Muscle of back (tissue), 11 donors: ENCODE results near the gene LRRC75B. TPM values are rescaled to one million over a fixed set of nuclear protein-coding genes. Genes with fewer than 3 reads are reported as not detected.
"Not testable (repeated sequence)": the region's sequence is repeated elsewhere in the genome, so short reads cannot be mapped to it uniquely, and the experiment has no call there.

Experiments
- DNase-seq, 3 donors: peaks; one replicate each; pipeline versions ENCODE4 v3.0.0 to v3.0.0-alpha.2; 2013
- polyA plus RNA-seq, 10 donors: library from polyadenylated mRNA; unstranded; fragments of 120-200 nt; gene quantifications; one replicate each; pipeline ENCODE4 v1.2.1, GENCODE V29; 2013; ENCODE audit not compliant: insufficient read length in 10 of 10

Gene LRRC75B
- polyA plus RNA-seq, 10 donors = 5.9 to 12.4 (median 7.5) TPM

- DNase-seq = peak in 2 of 3 donors; percentile 24 to 30
Observed at GRCh38 chr22:24554313-24555164, 38.3 kb downstream of the LRRC75B start, which contains the start of gene GUCD1. Gene GUCD1 (minus strand): TSS chr22:24555138. CDS start chr22:24554991, 147 bp downstream.

DNA sequence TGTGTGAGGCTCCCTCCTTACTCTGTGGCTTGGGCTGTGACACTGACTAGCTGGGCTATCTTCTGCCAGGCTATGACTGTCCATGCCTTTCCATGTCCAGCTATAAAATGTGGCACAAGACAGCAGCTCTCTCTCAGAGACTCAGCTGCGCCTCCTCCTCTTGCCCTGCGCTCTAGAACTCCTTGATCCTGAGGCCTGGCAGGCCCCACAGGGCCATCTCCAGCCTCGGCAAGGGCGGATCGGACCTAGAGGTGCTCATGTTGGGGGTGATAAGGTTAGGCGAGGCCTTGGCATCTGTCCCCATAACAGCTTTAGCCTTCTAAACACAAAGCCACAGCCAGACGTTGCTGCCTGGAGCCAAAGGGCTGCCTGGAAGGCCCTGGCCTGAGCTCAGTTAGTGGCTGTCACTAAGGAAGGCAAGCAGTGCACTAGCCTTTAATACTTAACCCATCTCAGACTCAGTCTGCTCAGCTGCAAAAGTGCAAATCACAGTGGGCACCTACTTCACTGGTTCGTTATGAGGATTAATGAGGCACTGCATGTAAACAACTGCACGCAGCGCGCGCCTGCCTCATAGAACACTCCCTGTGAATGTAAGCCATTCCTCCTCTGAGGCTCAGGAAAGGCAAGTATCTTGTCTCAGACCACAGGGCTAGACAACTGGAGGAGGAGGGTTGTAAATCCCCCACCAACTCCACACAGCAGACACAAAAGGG lies 39.1 kb downstream of the LRRC75B start:
- peak; percentile 9 to 58 (median 18) for DNase-seq

DNA sequence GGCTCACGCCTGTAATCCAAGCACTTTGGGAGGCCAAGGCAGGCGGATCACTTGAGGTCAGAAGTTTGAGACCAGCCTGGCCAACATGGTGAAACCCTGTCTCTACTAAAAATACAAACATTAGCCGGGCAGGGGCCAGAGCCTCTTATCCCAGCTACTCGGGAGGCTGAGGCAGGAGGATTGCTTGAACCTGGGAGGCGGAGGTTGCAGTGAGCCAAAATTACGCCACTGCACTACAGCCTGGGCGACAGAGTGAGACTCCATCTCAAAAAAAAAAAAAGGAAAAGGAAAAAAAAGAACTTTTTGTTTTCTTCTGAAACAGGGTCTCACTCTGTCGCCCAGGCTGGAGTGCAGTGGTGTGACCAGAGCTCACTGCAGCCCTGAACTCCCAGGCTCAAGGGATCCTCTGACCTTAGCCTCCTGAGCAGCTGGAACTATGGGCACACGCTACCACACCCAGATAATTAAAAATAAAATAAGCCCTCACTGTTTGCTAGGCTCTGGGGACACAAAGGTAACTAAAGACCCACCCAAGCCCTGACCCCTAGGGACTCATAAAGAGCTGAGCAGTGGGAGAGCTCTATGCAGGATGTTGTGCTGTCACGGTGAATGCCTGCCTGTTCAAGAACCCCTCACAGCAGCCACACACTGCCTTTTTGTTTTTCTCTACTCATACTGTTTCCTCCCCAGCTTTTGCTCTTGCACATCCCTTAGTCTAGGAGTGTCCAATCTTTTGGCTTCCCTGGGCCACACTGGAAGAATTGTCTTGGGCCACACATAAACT lies 40.2 kb downstream of the LRRC75B start:
- DNase-seq = not testable (repeated sequence)

GRCh38 chr22:24550902-24551435 lies 41.9 kb downstream of the LRRC75B start:
- no peak for DNase-seq

DNA sequence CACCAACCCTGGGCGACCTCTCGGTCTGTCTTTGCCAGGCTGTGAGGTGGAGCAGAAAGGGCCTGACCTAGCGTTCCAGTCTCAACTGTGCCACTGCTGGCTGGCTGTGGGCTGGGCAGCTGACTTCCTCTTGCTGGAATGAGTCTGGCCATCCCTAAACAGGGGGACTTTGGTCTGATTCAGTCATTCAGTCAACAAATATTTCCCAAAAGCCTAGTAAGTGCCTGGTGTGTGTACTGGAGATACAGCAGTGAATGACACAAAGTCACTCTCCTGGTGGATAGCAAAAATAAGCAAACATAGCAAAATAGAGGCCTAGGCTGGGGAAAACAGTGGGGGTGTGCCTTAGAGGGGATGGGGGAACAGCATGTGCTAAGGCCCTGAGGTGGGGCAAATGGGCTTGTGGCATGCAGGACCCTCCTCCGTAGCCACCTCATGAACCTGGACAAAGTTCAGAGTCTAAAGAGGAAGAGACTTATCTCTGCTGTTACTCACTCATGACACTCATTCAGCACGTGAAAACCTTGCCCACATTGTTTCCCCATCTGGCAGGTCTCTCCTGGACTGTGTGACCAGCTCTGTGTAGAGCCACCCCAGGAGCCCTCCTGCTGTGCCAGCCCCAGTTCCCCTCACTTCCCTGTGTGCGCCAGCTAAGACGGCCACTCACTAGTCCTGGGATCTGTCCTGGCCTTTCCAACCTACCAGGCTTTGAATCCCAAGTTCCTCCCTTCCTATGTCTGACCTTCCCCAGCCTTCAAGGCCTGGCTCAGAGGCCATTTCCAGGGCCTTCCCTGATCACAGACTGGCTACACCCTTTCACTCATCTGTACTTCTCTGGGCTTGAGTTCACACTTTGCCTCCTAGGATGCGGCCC lies 42.6 kb downstream of the LRRC75B start:
- no peak for DNase-seq

DNA sequence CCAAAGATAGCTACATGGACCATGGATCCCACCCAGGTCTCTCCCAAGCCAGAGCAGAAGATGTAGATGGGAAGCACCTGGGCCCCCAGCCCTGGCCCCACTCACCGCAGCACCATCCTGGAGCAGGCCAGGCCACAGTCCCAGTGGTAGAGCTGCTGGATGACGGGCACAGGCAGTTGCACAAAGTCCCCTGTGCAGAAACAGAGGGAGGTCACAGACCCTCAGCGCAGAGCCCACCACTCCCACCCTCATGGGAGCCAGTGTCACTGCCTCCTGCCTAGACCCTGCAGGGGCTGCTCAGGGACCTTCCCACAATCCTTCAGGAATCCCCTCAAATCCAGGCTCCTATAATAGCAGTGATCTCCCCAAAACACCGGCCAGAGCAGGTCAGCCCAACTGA lies 44.1 kb downstream of the LRRC75B start:
- no peak for DNase-seq

DNA sequence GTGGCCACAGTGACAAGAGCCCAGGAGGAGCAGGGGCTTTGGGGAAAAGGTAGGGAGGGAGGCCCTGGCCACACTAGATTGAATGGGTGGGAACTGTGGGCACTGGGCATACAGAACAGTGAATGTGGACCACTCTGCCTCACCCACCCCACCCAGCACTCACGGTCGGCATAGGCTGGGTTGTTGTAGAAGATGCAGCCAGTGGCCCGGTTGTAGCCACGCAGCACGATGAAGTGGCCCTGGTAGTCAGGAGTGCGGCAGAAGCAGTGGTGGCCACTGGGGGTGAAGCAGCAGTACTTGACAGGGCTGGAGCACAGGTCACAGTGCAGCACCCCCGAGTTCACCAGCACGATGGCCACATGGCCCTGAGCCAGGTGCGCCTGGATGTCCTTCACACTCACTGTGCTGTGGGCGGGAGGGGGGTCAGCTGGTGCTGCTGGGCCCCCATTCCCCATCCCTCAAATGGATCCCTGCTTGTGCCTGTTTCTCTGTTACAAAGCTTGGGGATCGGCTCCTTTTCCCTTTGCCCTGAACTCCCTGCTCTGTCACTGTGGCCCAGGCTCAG lies 49.1 kb downstream of the LRRC75B start:
- DNase-seq = no peak

DNA sequence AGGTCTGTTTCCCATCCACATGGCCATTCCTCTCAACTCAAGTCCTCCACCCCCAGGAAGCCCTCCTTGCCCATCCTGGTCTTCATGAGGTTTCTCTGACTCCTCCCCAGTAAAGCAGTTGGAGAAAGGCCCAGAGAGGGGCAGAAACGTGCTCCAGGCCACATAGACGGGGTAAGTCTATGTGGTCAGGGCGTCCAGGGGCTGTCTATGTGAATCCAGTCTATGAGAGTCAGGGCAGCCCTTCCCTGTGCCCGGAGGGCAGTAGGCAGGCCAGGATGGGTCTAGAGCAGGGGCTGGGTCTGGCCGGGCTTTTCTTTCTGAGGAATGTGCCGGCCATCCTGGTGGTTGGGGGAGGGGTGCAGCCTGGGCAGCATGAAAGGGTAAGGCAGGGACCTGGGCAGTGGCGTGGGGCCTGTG lies 49.7 kb downstream of the LRRC75B start:
- DNase-seq = no peak

- DNase-seq = peak in 2 of 3 donors; percentile 54 to 55
Observed at GRCh38 chr22:24542641-24543040, 50.2 kb downstream of the LRRC75B start.

DNA sequence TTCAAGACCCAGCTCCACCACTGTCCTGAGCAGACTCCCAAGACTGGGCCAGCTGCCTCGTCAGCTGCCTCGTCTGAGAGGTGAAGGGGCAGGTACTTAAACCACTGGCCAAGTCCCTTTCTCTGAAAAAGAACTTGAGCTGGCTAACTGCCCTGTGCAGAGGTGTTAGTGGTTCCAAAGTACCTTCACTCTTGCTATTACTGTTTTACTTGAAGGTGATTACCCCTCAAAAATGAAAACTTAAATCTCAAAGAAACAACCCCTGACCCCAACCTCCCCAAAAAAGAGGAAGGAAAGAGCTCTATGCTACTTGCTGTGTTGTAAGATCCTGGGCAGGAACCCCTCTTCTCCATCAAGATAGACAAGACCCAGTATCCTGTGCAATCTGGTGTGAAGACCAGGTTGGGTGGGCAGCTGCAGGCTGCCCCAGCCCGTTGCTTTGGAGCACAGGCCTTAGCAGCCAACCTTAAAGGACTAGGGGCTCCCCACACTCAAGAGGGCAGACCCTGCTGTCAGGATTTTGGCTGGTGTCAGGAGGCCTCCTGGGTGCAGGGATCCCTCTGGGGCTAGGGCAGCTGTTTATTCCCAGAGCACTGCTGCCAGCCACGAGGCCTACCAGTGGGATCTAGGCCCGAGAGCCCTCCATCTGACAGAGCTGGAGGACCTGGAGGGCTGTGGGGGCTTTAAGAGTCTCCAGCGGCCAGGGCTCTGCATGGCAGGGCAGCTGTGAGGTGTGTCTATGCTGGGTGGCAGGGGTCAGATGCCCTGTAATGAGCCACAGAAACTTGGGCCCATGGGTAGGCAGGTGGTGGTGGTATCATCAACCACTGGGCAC lies 51.0 kb downstream of the LRRC75B start:
- DNase-seq = no peak

- DNase-seq = no peak
Observed at GRCh38 chr22:24540470-24540869, 52.4 kb downstream of the LRRC75B start.

GRCh38 chr22:24536089-24536488 lies 56.8 kb downstream of the LRRC75B start:
- no peak for DNase-seq

Other genes with a start within 250 kb of the LRRC75B start
- 10 to 100 TPM in 4 of 10 donors, 1 to 10 TPM in 6; 7.1 to 13.1 (median 9.8) TPM for gene ADORA2A, start 165.5 kb downstream of the LRRC75B start, polyA plus RNA-seq
- gene UPB1, start 97.7 kb downstream of the LRRC75B start, polyA plus RNA-seq = 1 to 10 TPM in 2 of 10 donors, under 1 TPM in 8; 0.13 to 1.4 (median 0.51) TPM
- 10 to 100 TPM; 57.4 to 76.5 (median 68.8) TPM for gene GUCD1, start 37.9 kb downstream of the LRRC75B start, polyA plus RNA-seq
- gene SNRPD3, start 37.1 kb downstream of the LRRC75B start, polyA plus RNA-seq = 100 to 1,000 TPM in 7 of 10 donors, 10 to 100 TPM in 3; 86.2 to 147 (median 105) TPM
- 1 to 10 TPM in 9 of 10 donors, under 1 TPM in 1; 0.88 to 4.4 (median 2.8) TPM for gene GGT1, start 10.1 kb upstream of the LRRC75B start, polyA plus RNA-seq
- under 1 TPM in 2 of 10 donors, not detected in 8; 0.11 to 0.15 TPM for gene PIWIL3, start 181.6 kb upstream of the LRRC75B start, polyA plus RNA-seq
- under 1 TPM; 0.09 to 0.63 (median 0.20) TPM for gene SGSM1, start 213.1 kb upstream of the LRRC75B start, polyA plus RNA-seq